Measurements from ENCODE around the gene FSTL3.

- TF ChIP-seq CTCF (IDR thresholded peaks at IDR 0.05) (no peak), POLR2A (IDR thresholded peaks at IDR 0.05) (peak in 1 of 3 donors; percentile 35)
Observed at GRCh38 chr19:662207-662961, 13.8 kb upstream of the FSTL3 start.
